ENCODE data around the gene PAX2. TPM values are rescaled to one million over a fixed set of nuclear protein-coding genes. Genes with fewer than 3 reads are reported as not detected.

The PAX2 gene
- total and polyA plus RNA-seq, 2 experiments from 2014 or later, result not detected

DNA sequence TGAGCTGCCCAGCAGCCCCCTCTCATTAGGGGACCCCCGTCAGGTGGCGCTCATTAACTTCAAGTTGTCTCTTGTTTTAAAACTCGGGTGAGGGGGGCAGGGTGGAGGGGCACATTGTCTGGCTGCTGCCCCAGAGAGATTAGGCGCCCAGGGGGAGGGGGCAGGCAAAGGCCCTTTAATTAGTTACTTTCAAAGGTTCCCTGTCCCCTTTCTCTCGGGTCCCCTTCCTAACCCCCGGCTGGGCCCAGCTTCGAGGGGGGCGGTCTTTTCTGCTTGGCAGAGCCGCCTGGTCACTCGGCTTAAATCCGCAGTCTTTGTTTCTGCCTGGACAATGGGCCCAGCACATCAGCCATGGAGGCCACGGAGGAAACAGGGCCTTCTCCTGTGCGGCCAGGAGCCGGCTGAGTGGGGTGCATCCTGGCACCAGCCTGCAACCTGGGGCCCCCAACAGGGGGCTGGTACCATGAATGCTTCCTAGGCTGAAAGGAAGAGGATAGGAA, 128.5 kb downstream of the PAX2 start:
- 68 to 73% methylated on average over 13 of the region's 14 CpGs for WGBS, 2 experiments (ENCODE audit: low coverage in 1 of 2, low lambda C conversion rate in 2 of 2, missing lambda C conversion rate in 2 of 2)
- Histone ChIP-seq H3K4me2 (ENCODE audit: unreplicated experiment) (no peak overlapping the region), H2AFZ (no peak overlapping the region), H3K27me3 (replicated peaks; ENCODE audit: insufficient read depth) (no peaks in the 10 kb centered on the region), H3K9me2 (ENCODE audit: insufficient read depth) (no peaks in the 10 kb centered on the region), H3K27ac (no peak overlapping the region), H3K79me2 (ENCODE audit: insufficient read depth) (no peaks in the 10 kb centered on the region), H3K4me3 (no peak overlapping the region), H3K36me3 (ENCODE audit: low read depth) (no peaks in the 10 kb centered on the region), H4K20me1 (ENCODE audit: insufficient read depth) (no peaks in the 10 kb centered on the region), H3K9me3 (ENCODE audit: low read depth) (no peaks in the 10 kb centered on the region), H3K4me1 (ENCODE audit: insufficient read depth) (peaks cover 11% of the 10 kb centered on the region; the same call in 1 of the 2 replicates), H3K9ac (no peak overlapping the region), H3F3A (ENCODE audit: insufficient read depth) (peaks cover 6% of the 10 kb centered on the region; the same call in 1 of the 2 replicates)
- DNase-seq, result no peak
- in situ Hi-C loops (cut with MboI), result loop anchor here (10.0 kb wide), 1 partner anchor 319 kb away; no protein-coding TSS in a partner anchor
- TF ChIP-seq EZH2 (IDR thresholded peaks at IDR 0.05; ENCODE audit: insufficient read depth, poor library complexity, severe bottlenecking) (no peak), EZH2phosphoT487 (IDR thresholded peaks at IDR 0.05; ENCODE audit: insufficient read depth, low read depth) (no peak)

DNA sequence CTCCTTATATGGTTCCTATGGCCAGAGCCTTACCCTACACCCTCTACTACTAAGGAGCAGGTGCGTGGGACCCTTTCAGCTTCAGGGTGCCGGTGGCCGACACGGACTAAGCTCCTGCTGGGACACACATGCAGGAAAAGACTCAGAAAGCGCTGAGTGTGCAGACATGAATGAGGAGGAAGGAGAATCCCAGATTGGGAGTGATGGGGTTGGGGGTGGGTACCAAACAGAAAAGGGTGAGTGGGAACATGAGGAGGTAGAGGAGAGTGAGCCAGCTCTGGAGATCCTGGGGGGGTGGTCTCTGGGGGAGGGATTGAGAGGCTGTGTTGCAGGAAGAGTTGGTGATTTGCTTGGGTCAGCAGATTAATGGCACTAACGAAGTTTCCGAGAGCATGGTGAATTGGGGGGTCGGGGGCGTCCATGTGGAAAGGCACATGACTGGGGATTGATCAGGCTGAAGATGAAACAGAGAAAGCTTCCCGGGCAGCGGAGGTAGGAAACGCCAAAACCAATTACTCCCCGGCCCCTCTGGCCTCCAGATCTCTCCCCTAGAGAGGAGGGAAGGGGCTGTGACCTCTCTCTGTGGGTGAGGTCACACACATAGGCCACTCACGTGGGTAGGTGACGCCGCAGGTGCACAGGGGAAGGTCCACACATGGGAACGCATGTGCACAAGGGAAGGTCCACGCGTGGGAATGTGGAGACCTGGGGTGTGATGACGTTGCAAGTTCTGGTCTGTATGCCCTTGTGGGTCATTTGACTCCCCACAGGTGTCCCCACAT, 129.5 kb downstream of the PAX2 start:
- WGBS, 2 experiments (ENCODE audit: low coverage in 1 of 2, low lambda C conversion rate in 2 of 2, missing lambda C conversion rate in 2 of 2), result 70 to 71% methylated on average over 20 of the region's 20 CpGs
- H3K9me2 ChIP-seq (ENCODE audit: insufficient read depth), result no peaks in the 10 kb centered on the region
- in situ Hi-C loops (cut with MboI), result loop anchor here (10.0 to 25.0 kb wide), 2 partner anchors 320 to 538 kb away; partner anchors contain the start of genes PKD2L1 and SCD
- no peak overlapping the region for H3K27ac ChIP-seq
- H3K9me3 ChIP-seq (ENCODE audit: low read depth), result no peaks in the 10 kb centered on the region
- no peak overlapping the region for H3K4me2 ChIP-seq (ENCODE audit: unreplicated experiment)
- H2AFZ ChIP-seq, result no peak overlapping the region
- TF ChIP-seq EZH2 (IDR thresholded peaks at IDR 0.05; ENCODE audit: insufficient read depth, poor library complexity, severe bottlenecking) (no peak), EZH2phosphoT487 (IDR thresholded peaks at IDR 0.05; ENCODE audit: insufficient read depth, low read depth) (no peak)
- H4K20me1 ChIP-seq (ENCODE audit: insufficient read depth), result no peaks in the 10 kb centered on the region
- H3K79me2 ChIP-seq (ENCODE audit: insufficient read depth), result no peaks in the 10 kb centered on the region
- no peaks in the 10 kb centered on the region for H3K36me3 ChIP-seq (ENCODE audit: low read depth)
- H3F3A ChIP-seq (ENCODE audit: insufficient read depth), result peaks cover 6% of the 10 kb centered on the region; the same call in 1 of the 2 replicates
- DNase-seq, result no peak
- H3K9ac ChIP-seq, result no peak overlapping the region
- H3K4me1 ChIP-seq (ENCODE audit: insufficient read depth), result peaks cover 11% of the 10 kb centered on the region; the same call in 1 of the 2 replicates
- H3K27me3 ChIP-seq (replicated peaks; ENCODE audit: insufficient read depth), result no peaks in the 10 kb centered on the region
- no peak overlapping the region for H3K4me3 ChIP-seq

DNA sequence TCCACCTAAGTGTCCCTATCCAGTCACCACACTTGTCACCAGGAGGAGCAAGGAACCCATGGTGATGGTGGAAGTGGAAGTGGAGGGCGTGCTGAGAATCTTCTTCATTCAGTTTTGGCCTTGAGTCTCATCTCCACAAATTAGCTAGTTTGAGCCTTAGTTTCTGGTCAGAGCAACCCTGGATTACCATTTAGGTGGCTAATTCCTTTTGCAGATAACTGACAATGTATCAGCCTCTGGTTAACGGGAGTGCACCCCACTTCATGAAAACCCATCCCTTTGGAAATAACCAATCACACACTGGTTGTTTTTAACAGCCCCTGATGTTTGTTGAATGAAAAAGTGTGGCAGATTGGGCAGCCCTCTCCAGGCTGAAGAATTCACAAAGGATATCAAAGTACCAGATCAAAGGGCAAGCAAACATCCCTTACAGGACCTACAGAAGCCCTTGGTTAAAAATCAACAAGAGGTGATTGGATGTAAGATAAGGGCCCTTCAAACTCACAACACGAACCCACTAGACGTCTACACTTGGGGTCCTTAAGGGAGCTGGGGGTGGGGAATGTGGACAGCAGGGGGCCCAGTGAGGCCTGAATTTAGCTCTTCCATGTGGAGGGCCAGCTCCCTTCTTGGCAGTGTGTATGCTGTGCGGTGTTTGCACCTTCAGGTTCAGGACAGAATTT, 130.2 kb downstream of the PAX2 start:
- H3K27ac ChIP-seq, result no peak overlapping the region
- H3K79me2 ChIP-seq (ENCODE audit: insufficient read depth), result no peaks in the 10 kb centered on the region
- no peaks in the 10 kb centered on the region for H3K36me3 ChIP-seq (ENCODE audit: low read depth)
- H2AFZ ChIP-seq, result no peak overlapping the region
- H4K20me1 ChIP-seq (ENCODE audit: insufficient read depth), result no peaks in the 10 kb centered on the region
- no peak for TF ChIP-seq EZH2phosphoT487 (IDR thresholded peaks at IDR 0.05; ENCODE audit: insufficient read depth, low read depth)
- TF ChIP-seq EZH2 (IDR thresholded peaks at IDR 0.05; ENCODE audit: insufficient read depth, poor library complexity, severe bottlenecking), result no peak
- no peaks in the 10 kb centered on the region for H3K9me2 ChIP-seq (ENCODE audit: insufficient read depth)
- H3K9ac ChIP-seq, result no peak overlapping the region
- H3K27me3 ChIP-seq (replicated peaks; ENCODE audit: insufficient read depth), result no peaks in the 10 kb centered on the region
- WGBS, 2 experiments (ENCODE audit: low coverage in 1 of 2, low lambda C conversion rate in 2 of 2, missing lambda C conversion rate in 2 of 2), result 43 to 51% methylated on average over 5 of the region's 5 CpGs
- H3F3A ChIP-seq (ENCODE audit: insufficient read depth), result peaks cover 6% of the 10 kb centered on the region; the same call in 1 of the 2 replicates
- H3K9me3 ChIP-seq (ENCODE audit: low read depth), result no peaks in the 10 kb centered on the region
- H3K4me3 ChIP-seq, result no peak overlapping the region
- H3K4me2 ChIP-seq (ENCODE audit: unreplicated experiment), result no peak overlapping the region
- DNase-seq, result no peak
- H3K4me1 ChIP-seq (ENCODE audit: insufficient read depth), result peaks cover 11% of the 10 kb centered on the region; the same call in 1 of the 2 replicates
- in situ Hi-C loops (cut with MboI), result loop anchor here (10.0 to 25.0 kb wide), 2 partner anchors 321 to 538 kb away; partner anchors contain the start of genes PKD2L1 and SCD
